SK-MEL-5 (cell line): ENCODE measurements around the gene FGF11. TPM values are rescaled to one million over a fixed set of nuclear protein-coding genes. Genes with fewer than 3 reads are reported as not detected.

Source experiments
- DNase-seq: peaks from one replicate; pipeline ENCODE4 v3.0.0-alpha.2; 2016; ENCODE audit warnings: low read depth, low spot score
- in situ Hi-C: cut with HindIII; loops from 2 replicates; pipeline ENCODE4 v1.10.0; 2016; ENCODE audit warnings: low sequenced_read_pairs, high pct_unique_total_duplicates, low pct_unique_long_range_greater_than_20kb
- total RNA-seq: library from RNA; depleted of rRNA; stranded (reverse); fragments of >200 nt; shearing (Covaris generic); gene quantifications from 2 replicates; pipeline ENCODE4 v1.2.3, GENCODE V29; 2014

The FGF11 gene
- total RNA-seq, 1 experiment from 2014 or later, result 0.45 TPM

DNA sequence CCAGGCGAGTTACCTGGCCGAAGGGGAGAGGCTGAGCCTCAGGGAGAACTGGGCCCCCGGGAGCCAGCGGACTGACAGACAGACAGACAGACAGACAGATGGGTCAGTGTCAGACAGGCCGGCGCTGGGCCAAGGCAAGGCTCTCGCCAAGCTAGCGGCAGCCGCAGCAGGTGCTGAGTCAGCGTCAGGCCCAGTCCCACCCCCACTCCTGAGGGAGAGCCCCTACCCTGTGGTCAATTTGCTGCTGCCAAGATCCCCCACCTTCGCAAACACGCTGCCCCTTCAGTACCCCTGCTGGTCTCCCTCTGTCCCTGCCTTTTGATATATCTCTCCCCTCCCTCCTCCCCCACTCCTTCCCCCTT is 1.5 kb downstream of the FGF11 start:
- in situ Hi-C loops, result no loop called here

DNA sequence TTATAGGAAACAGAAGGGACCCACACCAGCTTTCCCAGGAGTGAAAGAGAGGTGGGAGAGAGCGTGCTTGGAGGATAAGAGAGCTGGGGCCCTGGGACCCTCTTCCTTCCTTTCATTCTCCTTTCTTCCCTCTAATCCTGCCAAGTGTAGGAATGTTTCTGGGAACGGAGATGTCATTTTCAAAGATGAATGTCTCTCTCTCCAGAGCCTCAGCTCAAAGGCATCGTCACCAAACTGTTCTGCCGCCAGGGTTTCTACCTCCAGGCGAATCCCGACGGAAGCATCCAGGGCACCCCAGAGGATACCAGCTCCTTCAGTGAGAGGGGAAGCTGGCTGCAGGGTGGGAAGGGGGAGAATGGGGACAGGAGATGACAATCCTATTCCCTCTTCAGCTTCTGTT is 2.0 kb downstream of the FGF11 start:
- no peak for DNase-seq

More for the DNA sequence above, 1.5 kb downstream of the FGF11 start:
- no peak for DNase-seq

DNA sequence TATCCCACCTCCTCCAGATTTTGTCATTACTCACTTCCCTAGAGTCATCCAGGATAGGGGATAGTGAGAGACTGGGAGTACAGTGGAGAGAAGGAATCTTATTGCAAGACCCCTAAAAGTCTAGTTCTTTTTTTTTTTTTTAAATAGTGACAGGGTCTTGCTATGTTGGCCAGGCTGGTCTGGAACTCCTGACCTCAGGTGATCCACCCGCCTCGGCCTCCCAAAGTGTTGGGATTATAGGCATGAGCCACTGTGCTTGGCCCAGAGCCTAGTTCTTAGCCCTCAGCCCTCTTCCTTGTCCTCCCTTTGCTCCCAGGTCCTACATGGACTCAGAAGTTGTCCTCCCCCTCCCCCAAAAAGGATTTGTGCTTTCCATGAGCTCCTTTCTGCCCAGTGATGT is 2.8 kb downstream of the FGF11 start:
- in situ Hi-C loops, result no loop called here
- no peak for DNase-seq

More for the DNA sequence above, 2.0 kb downstream of the FGF11 start:
- in situ Hi-C loops, result no loop called here

DNA sequence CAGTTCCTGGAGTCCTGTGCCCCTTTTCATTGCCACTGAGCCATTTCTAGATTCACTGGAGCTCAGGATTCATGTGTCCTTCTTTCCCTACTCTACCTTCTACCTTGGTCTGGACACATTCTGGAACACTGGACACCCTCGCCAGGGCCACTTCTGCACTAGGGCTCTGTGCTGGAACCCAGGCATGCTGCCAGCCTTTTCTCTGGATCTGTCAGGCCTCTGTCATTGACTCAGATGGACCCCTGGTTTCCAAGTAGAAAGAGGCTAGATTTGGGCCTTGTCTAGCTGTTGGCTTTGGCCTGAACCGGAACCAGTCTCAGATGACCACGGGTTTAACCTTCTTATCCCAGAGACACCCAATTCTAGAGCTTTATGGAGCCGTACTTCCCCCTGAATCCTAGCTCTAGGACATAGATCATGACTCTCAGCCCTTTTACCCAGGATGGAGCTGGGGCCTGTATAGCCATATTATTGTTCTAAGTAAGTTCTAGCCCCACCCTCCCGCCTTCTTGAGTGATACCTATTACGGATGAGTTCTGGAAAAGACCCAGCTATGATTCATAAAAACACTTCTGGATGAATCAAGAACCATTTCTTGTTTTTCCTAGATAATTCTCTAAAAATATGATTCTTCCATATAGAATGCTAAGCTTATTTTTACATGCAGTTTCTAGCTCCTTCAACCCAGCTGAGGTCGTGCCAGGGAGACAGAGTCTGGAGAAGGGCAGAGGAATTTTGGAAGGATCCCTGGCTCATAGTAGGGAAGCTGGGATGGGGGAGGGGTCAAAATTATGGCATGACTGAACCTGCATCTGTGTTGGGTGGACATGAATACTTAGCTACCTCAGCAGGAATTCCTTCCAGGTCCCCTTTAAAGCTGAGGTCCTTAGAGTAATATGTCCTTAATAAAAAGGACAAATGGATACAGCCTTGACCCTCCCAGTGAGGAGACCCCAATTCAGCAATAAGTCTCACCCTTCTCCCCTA is 4.5 kb downstream of the FGF11 start:
- in situ Hi-C loops, result no loop called here
- no peak for DNase-seq

DNA sequence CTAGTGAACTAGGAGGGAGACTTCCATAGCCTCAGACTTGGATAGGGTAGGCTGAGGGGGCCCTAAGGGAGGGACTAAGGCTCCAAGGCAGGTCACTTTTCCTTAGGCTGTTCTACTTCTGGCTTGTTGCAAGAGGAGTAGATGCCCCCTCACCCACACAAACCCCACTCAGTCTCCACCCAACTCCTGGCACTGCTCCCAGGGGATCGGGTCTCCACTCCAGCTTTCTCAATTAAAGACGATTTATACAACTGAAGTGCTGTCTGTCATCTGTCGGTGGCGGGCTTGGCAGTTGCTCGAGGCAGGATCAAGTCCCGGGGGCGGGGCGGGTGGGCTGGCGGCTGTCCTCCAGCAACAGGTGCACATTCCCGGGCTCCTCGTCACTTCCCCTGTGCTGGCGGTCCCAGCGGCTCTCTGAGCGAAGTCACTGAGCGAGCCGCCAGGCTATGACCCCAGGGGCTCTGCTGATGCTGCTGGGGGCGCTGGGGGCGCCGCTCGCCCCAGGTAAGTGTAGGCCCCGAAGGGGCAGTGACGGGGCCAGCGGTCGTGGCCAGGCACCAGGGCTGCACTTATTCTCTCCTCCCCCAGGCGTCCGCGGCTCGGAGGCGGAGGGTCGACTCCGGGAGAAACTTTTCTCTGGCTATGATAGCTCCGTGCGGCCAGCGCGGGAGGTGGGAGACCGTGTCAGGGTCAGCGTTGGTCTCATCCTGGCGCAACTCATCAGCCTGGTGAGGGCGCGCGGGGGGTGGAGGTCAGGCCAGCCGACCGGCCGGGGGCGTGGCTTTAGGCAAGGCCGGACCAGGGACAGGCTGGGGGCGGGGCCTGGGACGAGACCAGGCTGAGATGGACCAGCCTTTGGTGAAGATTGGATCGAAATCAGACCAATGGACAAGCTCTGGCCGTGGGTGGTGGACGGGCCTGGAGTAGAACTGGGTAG is 5.6 kb downstream of the FGF11 start, which contains the start of gene CHRNB1:
CHRNB1 (plus strand) TSS at position 380 of the 937 bp plus-strand sequence; CDS start at position 447, 67 bp downstream.
- in situ Hi-C loops, result no loop called here
- DNase-seq, result peak; percentile 58

DNA sequence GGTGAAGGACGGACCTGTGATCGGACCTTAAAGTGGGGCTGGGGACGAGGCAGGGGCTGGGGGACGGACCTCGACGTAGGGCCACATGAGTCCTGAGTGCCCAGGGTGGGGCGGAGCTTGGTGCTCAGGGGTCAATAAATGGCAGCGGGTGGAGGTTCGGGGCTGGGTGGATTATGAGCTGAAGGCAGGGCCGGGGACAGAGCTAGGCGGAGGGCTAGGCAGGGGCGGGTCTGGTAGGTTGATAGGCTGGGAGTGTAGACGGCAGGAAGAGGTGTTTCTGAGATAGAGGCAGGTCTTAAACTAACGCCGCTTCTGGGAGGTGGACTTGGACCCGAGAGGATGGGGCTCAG is 6.3 kb downstream of the FGF11 start:
- in situ Hi-C loops, result no loop called here
- DNase-seq, result no peak

DNA sequence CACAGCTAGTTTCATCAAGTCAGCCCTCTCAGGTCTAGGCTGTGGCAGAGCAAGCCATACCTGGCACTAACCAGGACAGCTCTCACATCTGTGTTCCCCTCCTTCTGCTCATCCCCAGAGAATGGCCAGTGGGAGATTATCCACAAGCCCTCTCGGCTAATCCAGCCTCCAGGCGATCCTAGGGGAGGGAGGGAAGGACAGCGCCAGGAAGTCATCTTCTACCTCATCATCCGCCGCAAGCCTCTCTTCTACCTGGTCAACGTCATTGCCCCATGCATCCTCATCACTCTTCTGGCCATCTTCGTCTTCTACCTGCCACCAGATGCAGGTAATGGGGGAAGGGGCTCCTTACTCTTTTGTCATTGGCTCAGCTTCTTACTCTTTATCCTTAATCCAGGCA is 9.1 kb downstream of the FGF11 start:
- no peak for DNase-seq
- in situ Hi-C loops, result no loop called here

DNA sequence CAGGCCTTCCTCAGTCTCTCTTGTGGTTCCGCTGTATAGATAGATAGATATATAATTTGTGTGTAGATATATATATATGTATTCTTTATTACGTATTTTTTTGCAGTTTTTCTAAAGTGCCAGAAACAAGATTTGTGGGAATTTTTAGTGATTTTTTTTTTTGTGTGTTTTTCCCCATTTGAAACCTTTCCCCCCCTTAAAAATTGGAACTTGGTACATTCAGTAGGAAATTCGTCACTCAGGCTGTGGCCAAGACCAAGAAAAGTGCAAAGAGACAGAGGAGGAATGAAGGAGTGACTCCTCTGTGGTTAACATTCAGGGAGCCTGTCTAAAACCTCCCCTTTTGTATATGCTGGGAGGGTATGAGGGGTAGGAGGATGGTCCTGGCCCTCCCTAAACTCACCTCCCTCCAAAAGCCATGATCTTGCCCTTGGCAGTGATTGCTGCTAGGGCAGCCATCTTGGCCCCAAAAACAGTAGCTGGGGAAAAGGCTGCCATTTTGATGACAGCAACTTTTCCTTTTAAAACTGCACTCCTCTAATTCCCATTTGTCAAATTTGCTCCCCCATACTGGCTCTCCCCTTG is 20.7 kb downstream of the FGF11 start:
- in situ Hi-C loops, result no loop called here
- no peak for DNase-seq

DNA sequence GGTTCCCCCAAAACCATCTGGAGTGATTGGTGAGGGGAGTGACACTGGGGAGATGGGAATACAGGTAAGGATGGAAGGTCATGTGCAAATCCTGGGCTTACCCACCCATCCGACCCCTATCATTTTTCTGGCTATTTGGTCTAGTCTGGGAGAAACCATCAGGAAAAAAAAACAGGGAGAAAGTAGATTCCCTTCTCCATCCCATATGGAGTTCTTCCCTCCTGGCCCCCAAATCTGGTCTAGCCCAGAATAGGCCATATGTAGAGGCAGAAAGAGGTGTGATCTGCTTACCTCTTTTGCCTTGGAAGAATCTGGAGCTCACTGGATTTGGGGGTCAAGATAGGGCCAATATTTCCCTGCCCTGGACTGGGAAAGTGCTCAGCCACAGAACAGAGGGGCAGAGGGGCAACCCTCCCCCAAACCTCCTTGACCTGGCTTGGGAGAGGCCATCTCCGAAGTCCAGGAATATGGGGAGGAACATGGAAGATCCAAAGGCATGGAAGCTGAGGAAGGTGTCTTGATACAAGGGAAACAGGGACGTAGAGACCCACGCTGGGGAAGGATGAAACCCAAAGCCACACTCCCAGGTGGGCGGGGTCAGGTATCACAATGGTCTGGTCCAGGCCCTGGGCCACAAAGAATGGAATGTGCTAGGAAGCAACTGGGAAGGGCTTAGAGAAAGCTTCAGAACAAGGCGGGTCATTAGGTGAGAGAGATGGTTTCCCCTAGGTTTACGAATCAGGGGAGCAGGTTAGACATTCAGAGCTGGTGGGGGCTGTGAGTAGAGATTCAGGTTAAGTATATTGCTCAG is 21.7 kb downstream of the FGF11 start:
- in situ Hi-C loops, result no loop called here
- DNase-seq, result no peak

DNA sequence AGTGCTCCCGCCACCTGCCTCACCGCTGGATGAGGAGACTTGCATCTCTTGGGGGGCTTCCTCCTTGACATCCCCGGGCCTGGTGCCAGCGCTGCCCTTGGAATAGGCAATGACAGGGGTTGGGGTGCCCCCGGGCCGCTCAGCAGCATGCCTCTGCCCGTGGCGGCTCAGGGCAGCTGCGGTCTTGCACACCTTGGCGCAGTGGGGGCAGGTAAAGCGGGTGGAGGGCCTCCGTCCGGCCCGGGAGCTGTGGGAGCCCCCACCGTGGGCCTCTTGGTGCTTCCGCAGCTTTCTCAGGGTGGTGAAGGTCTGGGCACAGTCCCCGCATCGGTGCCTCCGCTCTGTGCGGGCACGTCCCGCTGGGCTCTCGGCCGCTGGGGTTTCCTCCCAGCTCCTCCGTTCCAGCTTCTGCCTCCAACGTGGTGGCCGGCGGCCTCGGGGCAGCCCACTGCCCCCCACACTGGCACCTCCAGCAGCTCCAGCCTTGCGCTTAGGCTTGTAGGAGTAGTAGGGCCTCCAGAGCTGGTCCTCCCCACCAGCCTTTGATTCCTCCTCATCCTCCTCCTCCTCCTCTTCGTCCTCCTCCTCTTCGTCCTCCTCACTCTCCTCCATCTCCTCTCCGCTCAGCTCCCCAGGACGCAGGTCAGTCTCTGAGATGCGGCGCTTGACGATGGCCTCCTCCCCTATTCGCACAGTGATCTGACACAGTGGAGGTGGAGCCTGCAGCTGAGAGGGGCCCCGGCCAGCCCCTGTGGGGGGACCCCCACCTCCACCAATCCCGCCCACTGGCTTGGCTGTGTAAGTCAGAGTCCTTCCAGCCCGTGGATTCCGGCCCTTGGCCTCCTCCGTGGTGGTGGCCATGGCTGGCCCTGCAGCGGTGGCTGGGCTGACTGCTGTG is 23.4 kb downstream of the FGF11 start:
- DNase-seq, result no peak
- in situ Hi-C loops, result no loop called here

DNA sequence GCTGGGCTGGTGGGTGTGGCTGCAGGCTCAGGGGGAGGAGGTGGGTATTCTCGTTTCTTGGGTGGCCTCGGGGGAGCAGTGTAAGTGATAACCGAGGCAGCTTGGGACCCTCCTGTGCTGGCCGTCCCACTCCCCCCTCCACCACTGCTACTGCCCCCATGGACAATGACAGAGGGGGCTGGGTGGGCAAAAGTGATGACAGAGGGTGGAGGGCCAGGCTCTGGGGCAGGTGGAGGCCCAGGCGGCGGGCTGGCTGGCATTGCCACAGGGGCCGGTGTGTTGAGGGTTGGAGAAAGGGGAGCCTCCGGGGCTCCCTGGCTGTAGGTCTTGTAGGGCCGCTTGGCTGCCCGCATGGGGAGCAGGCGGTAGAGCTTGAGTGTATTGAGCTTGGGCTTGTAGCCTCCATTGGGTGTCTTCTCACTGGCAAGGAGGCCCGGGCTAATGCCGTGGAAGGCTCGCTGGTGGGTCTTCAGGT is 24.1 kb downstream of the FGF11 start:
- DNase-seq, result no peak
- in situ Hi-C loops, result no loop called here

DNA sequence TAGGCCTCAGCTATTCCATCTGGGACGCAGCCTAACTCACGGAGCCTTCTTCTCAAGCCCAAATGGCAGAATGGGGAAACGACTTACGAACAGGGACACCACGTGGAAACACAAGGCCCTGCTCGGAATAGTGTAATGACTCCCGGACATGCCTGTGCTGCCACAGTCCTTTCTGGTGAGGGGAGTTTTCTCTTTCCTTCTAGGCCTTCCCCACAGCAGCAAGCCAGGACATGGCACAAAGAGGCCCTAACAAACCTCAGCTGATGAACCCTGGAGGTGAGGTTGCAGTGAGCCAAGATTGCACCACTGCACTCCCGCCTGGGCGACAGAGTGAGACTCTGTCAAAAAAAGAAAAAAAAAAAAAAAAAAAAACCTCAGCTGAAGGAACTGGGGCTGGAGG is 24.8 kb downstream of the FGF11 start:
- DNase-seq, result no peak
- in situ Hi-C loops, result no loop called here

DNA sequence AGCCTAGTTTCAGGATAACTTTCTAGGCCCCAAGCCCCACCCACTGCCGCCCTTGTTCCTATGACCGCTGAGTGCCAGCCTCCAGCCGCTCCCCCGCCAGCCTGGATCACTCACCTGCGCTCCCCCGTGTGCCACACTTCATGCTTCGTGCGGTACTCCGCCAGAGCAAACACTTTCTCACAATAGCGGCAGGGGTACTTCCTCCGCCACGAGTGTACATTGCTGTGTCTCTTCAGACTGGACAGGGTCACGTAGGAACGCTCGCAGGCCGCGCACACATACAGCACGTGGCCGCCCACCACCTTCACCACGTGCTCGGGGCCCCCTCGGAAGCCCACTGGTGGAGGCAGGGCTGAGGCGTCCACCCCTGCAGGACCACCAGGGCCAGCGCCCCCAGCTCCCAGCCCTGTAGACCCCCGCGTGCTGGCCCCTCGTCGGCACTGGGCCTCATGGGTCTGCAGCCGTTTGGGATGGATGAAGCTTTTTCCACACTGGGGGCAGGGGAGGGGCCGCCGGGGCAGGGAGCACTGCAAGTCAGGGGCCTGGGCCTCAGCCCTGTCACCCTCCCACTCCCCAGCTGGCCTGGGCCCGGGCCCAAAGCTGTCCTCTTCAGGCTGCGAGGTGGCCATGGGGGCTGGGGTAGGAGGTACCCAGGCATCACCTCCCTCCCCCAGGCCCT is 26.4 kb downstream of the FGF11 start:
- DNase-seq, result no peak
- in situ Hi-C loops, result no loop called here

DNA sequence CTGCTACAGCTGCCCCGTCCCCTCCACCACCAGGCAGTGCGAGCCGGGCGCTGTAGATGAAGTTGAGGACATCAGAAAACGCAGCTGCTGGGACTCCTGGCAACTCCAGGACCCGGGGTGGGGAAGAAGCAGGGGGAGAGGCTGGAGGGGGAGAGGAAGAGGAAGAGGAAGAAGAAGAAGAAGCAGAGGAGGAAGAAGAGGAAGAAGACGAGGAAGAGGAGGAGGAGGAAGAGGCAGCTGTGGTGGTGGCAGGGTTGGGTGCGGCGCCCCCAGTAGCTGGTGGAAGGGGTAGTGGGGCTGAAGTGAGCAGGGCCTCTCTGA is 27.0 kb downstream of the FGF11 start:
- no peak for DNase-seq
- in situ Hi-C loops, result no loop called here

DNA sequence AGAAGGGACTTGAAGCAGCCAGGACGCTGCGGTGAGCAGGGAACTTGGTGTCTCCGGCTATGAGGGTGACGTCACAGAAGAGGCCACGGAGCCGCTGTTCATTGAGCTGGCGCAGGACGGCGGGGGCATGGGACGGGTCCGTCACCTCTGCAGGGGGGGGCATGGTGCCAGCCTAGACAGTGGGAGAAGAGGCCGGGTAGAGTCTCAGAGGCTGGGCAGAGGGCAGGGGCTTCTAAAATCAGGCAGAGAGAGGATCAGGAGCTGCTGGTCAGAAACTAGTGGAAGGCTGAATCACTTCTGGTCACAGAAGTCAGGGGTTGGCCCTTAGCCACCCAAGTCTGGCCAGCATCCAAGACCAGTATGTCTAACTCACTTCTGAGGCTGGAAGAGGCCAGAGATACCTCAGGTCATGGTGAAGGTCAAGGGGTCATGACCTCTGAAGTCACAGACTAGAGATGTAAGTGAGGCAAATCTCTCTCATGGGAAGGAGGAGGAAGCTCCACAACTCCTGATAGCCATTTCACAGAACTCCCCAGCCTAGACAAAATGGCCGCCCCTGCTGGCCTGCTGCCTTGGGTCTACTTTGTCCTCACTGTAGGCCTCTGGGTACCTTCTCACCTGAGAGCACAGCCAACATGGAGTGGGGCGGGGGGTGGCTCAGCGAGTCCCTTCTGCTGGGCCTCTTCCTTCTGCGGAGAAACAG is 27.5 kb downstream of the FGF11 start:
- no peak for DNase-seq
- in situ Hi-C loops, result no loop called here
